Measurements from ENCODE around the gene PIP5KL1.
A peak's percentile ranks its signal among the peaks of the same experiment; 100 is the strongest.

Gene PIP5KL1

GRCh38 chr9:127967151-127967809, 36.7 kb upstream of the PIP5KL1 start:
- DNase-seq: no peak

GRCh38 chr9:127966416-127967150, 36.0 kb upstream of the PIP5KL1 start:
- DNase-seq: no peak

DNA sequence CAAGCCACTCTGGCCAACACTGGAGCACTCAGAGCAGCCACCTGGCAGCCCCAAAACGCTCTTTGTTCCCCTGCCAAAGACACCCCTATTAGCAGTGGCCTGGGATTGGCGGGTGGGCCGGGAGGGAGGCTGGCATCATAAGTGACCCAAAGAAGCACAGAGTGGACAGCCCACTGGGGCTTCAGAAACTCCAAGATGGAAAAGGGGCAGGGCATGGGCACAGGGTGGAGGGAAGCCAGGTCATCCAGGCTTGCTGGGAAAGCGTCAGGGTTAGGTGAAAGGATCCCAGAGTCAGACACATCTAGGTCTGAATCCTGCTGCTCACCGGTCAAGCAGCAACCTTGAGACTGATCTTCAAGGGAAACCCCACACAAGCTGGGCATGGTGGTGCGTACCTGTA, 35.4 kb upstream of the PIP5KL1 start:
- no peak for DNase-seq

DNA sequence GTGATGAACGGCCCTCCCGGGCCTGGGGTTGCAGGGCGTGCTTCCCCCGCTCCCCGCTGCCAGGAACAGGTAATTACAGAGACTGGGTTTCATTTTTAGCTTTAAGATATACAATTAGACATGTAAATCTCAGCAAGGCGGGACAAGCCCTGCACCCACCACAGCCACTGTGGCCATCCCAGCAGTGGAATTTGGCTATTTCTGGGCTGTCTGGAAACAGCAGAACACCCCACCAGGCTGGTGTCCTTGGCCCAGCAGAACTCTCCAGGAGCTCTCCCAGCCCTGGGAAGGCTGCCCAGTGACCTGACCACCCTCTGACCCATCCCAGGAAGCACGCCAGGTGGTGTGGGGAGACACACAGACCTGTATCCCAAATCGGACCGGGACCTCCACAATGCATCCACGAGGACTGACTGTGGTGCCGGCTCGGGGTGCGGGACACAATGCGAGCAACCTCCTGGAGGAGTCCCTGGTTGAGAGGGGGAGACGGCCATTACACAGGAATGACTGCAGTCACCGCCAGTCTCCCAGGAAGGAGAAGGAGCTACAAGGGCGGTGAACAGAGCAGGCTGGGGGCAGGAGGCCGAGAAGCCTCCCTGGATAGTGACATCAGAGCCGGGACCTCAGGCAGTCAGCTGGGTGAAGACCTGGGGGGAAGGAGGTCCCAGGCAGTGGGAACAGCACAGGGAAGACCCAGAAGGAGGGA, 32.9 kb upstream of the PIP5KL1 start:
- no peak for DNase-seq

- DNase-seq: no peak
These were observed 32.4 kb upstream of the PIP5KL1 start for GRCh38 chr9:127963041-127963358.

- no peak for DNase-seq
These were observed 31.7 kb upstream of the PIP5KL1 start for GRCh38 chr9:127962278-127962677.

DNA sequence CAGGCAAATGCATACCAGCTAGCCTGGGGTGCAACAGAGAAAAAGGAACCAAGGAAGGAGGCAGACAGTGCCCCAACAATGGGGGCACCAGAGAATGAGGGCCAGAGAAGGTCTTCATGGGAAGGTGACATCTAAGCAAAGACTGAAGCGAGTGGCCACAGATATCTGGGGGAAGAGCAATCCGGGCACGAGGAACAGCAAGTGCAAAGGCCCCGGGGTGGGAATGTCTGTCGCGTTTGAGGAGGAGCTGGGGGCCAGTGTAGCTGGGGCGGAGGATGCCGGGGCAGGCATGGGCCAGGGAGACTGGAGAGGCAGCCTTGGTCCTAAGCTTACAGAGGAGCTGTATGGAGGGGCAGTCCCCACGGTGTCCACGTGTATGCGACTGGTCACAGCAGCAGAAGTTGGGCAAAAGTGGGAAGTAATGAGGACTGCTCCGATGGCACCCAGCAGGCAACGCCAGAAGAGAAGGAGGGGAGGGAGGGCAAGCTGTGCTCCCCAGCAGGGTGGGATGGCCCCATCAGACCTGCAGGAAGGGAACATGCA, 31.1 kb upstream of the PIP5KL1 start:
- no peak for DNase-seq

DNA sequence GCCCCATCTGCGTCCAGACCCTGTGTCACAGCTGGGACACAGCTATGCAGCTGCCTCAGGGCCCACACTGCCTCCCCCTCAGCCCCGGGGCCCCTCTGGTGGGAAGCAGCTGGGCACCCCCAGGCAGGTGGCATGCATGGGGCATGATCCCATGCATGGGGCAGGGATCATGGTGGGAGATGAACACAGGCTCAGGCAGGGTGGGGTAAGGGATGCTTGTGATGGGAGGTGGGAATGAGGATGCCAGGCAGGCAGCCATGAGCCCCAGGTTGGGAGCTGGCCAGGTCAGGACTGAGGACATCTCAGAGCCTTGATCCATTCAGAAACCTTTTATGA, 30.5 kb upstream of the PIP5KL1 start:
- DNase-seq: no peak

DNA sequence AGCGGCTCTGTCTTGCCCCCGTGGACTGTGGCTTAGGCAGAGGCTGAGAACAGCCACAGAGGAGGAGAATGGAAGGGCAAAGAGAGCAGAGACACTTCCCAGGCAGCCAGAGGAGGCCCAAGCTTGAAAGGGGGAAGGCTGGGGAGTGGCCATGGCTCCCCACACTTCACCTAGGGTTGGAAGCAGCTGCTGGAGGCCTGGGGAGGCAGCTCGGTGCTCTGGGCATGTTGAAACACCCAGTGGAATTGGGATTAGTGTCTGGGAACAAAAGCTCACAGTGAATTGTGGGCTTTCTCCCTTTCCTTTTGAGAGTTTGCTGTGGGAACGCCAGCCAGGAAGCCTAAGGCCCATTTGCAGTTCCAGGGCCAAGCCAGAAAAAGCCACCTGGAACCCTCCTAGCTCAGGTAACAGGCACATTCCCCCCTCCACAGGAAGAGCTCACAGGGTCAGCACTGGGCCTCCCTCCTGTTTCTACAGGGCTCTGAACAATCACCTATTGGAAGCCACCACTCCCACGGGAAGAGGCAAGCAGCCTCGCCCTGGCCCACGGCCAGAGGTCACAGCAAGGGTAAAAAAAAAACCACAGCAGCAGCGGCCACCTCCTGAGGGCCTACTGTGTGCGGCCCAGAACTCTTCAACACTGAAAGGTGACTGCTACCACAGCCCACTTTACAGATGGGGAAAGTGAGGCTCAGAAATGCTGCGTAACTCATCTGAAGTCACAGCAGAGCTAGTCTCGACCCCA, 30.0 kb upstream of the PIP5KL1 start:
- DNase-seq: no peak

- no peak for DNase-seq
These were observed 29.3 kb upstream of the PIP5KL1 start for GRCh38 chr9:127959841-127960409.

DNA sequence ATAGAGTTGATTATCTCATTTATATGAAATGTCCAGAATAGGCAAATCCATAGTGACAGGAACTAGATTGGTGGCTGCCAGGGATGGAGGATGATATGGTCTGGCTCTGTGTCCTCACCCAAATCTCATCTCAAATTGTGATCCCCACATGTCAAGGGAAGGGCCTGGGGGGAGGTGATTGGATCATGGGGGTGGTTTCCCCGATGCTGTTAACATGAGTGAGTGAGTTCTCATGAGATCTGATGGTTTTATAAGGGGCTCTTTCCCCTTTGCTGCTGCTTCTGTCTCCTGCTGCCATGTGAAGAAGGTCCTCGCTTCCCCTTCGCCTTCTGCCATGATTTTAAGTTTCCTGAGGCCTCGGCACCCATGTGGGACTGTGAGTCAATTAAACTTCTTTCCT, 28.8 kb upstream of the PIP5KL1 start:
- no peak for DNase-seq

DNA sequence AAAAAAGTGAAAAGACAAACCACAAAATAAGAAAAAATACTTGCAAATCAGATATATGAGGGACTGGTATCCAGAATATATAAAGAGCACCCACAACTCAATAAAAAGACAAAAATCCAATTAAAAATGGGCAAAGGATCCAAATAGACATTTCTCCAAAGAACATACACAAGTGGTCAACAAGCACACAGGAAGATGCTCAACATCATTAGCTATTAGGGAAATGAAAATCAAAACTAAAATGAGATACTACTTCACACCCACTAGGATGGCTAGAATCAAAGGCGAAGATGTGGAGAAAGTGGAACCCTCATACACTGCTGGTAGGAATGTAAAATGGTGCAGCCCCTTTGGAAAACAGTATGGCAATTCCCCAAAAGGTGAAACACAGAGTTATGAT, 28.2 kb upstream of the PIP5KL1 start:
- DNase-seq: no peak

- DNase-seq: peak; percentile 82
These were observed 24.9 kb upstream of the PIP5KL1 start for GRCh38 chr9:127955294-127956015.

GRCh38 chr9:127954831-127955293, 24.3 kb upstream of the PIP5KL1 start:
- no peak for DNase-seq

- no peak for DNase-seq
These were observed 23.4 kb upstream of the PIP5KL1 start for GRCh38 chr9:127953768-127954505.

- DNase-seq: no peak
These were observed 22.6 kb upstream of the PIP5KL1 start for GRCh38 chr9:127953154-127953553.

DNA sequence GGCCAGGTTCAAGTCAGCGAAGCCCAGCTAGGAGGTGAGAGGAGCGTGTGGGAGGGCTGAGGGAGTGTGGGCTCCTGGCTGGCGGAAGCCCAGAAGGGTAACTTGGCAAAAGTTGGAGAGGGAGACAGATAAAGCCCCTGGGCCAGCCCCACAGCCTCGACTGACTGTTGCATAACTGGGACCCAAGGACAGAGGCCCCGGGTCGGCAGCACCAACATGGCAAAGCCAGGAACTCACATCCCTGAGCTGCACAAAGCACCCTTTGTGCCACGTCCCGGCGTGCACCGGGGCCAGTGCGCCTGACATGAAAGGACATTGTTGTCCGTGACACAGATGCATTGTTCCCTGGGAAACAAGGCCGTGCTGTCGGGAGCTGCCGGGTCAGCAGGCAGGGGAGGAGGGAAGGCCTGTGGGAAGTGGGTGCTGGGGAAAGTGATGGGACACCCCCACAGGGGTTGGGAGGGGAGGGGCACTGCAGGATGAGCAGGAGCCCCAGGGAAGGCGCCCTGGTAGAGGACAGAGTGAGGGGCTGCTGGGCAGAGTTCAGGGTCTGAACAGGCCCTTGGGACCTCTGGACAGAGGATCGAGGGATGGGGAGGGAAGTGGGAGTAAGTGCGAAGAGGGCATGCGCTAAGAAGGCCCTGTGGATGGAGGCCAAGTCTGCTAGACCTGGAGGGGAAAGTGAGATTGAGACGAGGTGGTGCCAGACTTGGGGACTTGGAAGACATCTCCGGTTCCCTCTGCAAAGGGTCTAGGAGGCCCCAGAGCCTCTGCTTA, 20.1 kb upstream of the PIP5KL1 start:
- DNase-seq: no peak

DNA sequence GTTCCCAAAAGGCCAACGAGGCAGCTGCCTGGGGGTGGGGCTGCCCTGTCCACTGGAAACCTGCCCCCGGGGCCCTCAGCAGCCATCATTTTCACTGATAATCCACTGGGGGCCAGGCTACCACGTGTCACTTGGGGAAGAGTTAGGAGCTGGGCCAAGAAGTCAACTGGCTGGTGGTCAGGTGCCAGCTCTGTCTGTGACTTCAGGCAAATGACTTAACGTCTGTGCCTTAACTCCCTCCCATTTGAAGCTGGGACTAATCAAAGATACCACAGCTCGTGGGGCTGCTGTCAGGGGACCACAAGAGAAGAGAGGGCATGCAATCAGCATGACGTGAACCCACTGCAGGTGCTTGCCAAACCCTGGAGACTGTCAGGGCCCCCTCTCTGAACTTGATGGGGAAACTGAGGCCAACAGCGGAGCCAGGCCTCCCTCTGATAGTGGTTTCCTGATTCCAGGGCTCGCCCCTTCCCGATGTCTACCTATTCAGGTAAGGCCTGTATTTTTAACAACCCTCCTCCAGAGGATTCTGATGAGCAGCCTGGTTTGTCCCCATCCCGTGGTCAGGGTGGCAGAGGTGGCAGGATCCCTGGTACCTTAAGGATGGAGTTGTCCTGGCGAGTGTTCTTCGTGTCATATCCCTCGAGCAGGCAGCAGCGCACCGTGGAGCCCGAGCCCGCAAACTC, 19.4 kb upstream of the PIP5KL1 start:
- no peak for DNase-seq

- DNase-seq: no peak
These were observed 17.5 kb upstream of the PIP5KL1 start for GRCh38 chr9:127947841-127948710.
